Esophagus squamous epithelium (tissue), 4 donors: ENCODE results near the gene TTC27.

ENCODE experiments used
- CTCF ChIP-seq, 6 experiments: fragments of 450-650 bp in 4 of 6; fragments of 200-600 bp in 2 of 6; sonication (generic) in 2 of 6; IDR thresholded peaks; one replicate each; pipeline ENCODE4 v1.5.1; 2016 to 2019; ENCODE audit warnings: antibody characterized with exemption in 6 of 6, mild to moderate bottlenecking in 4 of 6, moderate library complexity in 4 of 6
- POLR2A ChIP-seq, 4 donors: fragments of 450-650 bp; IDR thresholded peaks; one replicate each; pipeline ENCODE4 v1.6.1; 2017; ENCODE audit warnings: antibody characterized with exemption in 4 of 4, mild to moderate bottlenecking in 4 of 4, moderate library complexity in 3 of 4

GRCh38 chr2:32647180-32647651 lies 19.4 kb downstream of the TTC27 start:
- TF ChIP-seq CTCF (IDR thresholded peaks at IDR 0.05) (no peak), POLR2A (IDR thresholded peaks at IDR 0.05) (no peak)
